Measurements from ENCODE around the gene TMEM30A. TPM values are rescaled to one million over a fixed set of nuclear protein-coding genes. Genes with fewer than 3 reads are reported as not detected.

TMEM30A gene
- total and polyA plus RNA-seq, 2 of the 13 experiments (the other 11 are each of a cell fraction or from before 2014, with no cell fraction given), result 17.6 to 54.4 TPM

- TF ChIP-seq, protein P1, sequence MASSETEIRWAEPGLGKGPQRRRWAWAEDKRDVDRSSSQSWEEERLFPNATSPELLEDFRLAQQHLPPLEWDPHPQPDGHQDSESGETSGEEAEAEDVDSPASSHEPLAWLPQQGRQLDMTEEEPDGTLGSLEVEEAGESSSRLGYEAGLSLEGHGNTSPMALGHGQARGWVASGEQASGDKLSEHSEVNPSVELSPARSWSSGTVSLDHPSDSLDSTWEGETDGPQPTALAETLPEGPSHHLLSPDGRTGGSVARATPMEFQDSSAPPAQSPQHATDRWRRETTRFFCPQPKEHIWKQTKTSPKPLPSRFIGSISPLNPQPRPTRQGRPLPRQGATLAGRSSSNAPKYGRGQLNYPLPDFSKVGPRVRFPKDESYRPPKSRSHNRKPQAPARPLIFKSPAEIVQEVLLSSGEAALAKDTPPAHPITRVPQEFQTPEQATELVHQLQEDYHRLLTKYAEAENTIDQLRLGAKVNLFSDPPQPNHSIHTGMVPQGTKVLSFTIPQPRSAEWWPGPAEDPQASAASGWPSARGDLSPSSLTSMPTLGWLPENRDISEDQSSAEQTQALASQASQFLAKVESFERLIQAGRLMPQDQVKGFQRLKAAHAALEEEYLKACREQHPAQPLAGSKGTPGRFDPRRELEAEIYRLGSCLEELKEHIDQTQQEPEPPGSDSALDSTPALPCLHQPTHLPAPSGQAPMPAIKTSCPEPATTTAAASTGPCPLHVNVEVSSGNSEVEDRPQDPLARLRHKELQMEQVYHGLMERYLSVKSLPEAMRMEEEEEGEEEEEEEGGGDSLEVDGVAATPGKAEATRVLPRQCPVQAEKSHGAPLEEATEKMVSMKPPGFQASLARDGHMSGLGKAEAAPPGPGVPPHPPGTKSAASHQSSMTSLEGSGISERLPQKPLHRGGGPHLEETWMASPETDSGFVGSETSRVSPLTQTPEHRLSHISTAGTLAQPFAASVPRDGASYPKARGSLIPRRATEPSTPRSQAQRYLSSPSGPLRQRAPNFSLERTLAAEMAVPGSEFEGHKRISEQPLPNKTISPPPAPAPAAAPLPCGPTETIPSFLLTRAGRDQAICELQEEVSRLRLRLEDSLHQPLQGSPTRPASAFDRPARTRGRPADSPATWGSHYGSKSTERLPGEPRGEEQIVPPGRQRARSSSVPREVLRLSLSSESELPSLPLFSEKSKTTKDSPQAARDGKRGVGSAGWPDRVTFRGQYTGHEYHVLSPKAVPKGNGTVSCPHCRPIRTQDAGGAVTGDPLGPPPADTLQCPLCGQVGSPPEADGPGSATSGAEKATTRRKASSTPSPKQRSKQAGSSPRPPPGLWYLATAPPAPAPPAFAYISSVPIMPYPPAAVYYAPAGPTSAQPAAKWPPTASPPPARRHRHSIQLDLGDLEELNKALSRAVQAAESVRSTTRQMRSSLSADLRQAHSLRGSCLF (CRISPR knock-in tag; IDR thresholded peaks at IDR 0.05; ENCODE audit: borderline replicate concordance), result no peak
- TF ChIP-seq ZSCAN21 (CRISPR knock-in tag; IDR thresholded peaks at IDR 0.05; ENCODE audit: borderline replicate concordance) (peak; percentile 74; the same call in 1 of the 2 replicates), ZNF136 (CRISPR knock-in tag; IDR thresholded peaks at IDR 0.05; ENCODE audit: low read depth) (0 out of 2 replicates have a peak, but pooled peaks have one; percentile 91), FIP1L1 (IDR thresholded peaks at IDR 0.05; ENCODE audit: borderline replicate concordance, insufficient read depth, low read depth, low read length) (no peak), ZNF12 (CRISPR knock-in tag; IDR thresholded peaks at IDR 0.05) (peak; percentile 55; the same call in 1 of the 2 replicates), MZF1 (CRISPR knock-in tag; IDR thresholded peaks at IDR 0.05; ENCODE audit: borderline replicate concordance) (no peak), ZNF20 (CRISPR knock-in tag; IDR thresholded peaks at IDR 0.05) (no peak), ZNF414 (CRISPR knock-in tag; IDR thresholded peaks at IDR 0.05) (no peak; the same call in 1 of the 2 replicates), MYNN (CRISPR knock-in tag; IDR thresholded peaks at IDR 0.05; ENCODE audit: low read depth) (no peak; the same call in 1 of the 2 replicates), NR3C1 (CRISPR knock-in tag; IDR thresholded peaks at IDR 0.05) (no peak), RBM22 (optimal IDR thresholded peaks at IDR 0.05; ENCODE audit: low read length) (no peak), FOXA1 (IDR thresholded peaks at IDR 0.05) (no peak), FOXA1 (CRISPR knock-in tag; IDR thresholded peaks at IDR 0.05) (peak; percentile 21; the same call in 1 of the 2 replicates), PLRG1 (conservative IDR thresholded peaks at IDR 0.05) (no peak)
- TF ChIP-seq, protein P2, sequence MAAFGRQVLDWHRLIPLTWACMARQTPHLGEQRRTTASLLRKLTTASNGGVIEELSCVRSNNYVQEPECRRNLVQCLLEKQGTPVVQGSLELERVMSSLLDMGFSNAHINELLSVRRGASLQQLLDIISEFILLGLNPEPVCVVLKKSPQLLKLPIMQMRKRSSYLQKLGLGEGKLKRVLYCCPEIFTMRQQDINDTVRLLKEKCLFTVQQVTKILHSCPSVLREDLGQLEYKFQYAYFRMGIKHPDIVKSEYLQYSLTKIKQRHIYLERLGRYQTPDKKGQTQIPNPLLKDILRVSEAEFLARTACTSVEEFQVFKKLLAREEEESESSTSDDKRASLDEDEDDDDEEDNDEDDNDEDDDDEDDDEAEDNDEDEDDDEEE (CRISPR knock-in tag; IDR thresholded peaks at IDR 0.05), result no peak
- TF ChIP-seq, protein P3, sequence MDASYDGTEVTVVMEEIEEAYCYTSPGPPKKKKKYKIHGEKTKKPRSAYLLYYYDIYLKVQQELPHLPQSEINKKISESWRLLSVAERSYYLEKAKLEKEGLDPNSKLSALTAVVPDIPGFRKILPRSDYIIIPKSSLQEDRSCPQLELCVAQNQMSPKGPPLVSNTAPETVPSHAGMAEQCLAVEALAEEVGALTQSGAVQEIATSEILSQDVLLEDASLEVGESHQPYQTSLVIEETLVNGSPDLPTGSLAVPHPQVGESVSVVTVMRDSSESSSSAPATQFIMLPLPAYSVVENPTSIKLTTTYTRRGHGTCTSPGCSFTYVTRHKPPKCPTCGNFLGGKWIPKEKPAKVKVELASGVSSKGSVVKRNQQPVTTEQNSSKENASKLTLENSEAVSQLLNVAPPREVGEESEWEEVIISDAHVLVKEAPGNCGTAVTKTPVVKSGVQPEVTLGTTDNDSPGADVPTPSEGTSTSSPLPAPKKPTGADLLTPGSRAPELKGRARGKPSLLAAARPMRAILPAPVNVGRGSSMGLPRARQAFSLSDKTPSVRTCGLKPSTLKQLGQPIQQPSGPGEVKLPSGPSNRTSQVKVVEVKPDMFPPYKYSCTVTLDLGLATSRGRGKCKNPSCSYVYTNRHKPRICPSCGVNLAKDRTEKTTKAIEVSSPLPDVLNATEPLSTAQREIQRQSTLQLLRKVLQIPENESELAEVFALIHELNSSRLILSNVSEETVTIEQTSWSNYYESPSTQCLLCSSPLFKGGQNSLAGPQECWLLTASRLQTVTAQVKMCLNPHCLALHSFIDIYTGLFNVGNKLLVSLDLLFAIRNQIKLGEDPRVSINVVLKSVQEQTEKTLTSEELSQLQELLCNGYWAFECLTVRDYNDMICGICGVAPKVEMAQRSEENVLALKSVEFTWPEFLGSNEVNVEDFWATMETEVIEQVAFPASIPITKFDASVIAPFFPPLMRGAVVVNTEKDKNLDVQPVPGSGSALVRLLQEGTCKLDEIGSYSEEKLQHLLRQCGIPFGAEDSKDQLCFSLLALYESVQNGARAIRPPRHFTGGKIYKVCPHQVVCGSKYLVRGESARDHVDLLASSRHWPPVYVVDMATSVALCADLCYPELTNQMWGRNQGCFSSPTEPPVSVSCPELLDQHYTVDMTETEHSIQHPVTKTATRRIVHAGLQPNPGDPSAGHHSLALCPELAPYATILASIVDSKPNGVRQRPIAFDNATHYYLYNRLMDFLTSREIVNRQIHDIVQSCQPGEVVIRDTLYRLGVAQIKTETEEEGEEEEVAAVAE (CRISPR knock-in tag; IDR thresholded peaks at IDR 0.05; ENCODE audit: borderline replicate concordance), result peak; percentile 79
These were observed at the start of gene TMEM30A (continued) for GRCh38 chr6:75284632-75285282.

All from HepG2 (cell line).